ENCODE measurements around the gene ATP9B. TPM values are rescaled to one million over a fixed set of nuclear protein-coding genes. Genes with fewer than 3 reads are reported as not detected.

Gene ATP9B
- total RNA-seq, 1 donor from 2014 or later, result 15.8 TPM

GRCh38 chr18:79104137-79104536 is 34.9 kb downstream of the ATP9B start:
- Mint-ChIP-seq H3K36me3 (ENCODE audit: low read depth) (peaks cover 1% of the 10 kb centered on the region), H3K4me3 (ENCODE audit: unreplicated experiment) (no peak overlapping the region), H3K9me3 (ENCODE audit: low read depth) (no peaks in the 10 kb centered on the region), H3K4me1 (ENCODE audit: low read depth) (peaks cover 4% of the 10 kb centered on the region), H3K27ac (ENCODE audit: unreplicated experiment) (no peak overlapping the region), H3K27me3 (ENCODE audit: low read depth) (no peaks in the 10 kb centered on the region)
- TF ChIP-seq CTCF (IDR thresholded peaks at IDR 0.05), result no peak
- no peak for DNase-seq (ENCODE audit: low spot score)

GRCh38 chr18:79105455-79105854 is 36.3 kb downstream of the ATP9B start:
- TF ChIP-seq CTCF (IDR thresholded peaks at IDR 0.05), result no peak
- H3K27me3 Mint-ChIP-seq (ENCODE audit: low read depth), result no peaks in the 10 kb centered on the region
- no peak for DNase-seq (ENCODE audit: low spot score)
- H3K4me3 Mint-ChIP-seq (ENCODE audit: unreplicated experiment), result no peak overlapping the region
- no peaks in the 10 kb centered on the region for H3K36me3 Mint-ChIP-seq (ENCODE audit: low read depth)
- no peaks in the 10 kb centered on the region for H3K9me3 Mint-ChIP-seq (ENCODE audit: low read depth)
- H3K4me1 Mint-ChIP-seq (ENCODE audit: low read depth), result peaks cover 3% of the 10 kb centered on the region
- H3K27ac Mint-ChIP-seq (ENCODE audit: unreplicated experiment), result no peak overlapping the region

DNA sequence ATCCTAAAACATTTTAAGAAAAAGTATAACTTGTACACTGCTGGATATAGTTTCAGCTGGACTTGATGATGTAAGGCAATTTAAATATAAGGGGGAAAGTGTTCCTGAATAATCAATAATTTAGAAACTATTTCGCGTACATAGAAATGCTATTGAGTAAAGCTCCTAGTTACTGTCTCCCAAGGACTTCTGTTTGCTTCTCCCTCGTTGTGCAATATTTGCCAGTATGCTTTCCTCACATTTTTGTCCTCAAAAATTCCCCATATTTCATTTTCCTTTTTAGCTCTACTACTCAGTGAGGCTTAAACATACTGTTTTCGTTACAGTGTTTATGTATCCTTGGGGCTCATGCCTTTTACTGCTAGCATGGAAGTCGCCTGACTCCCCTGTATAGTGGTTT is 36.9 kb downstream of the ATP9B start:
- Mint-ChIP-seq H3K36me3 (ENCODE audit: low read depth) (no peaks in the 10 kb centered on the region), H3K27ac (ENCODE audit: unreplicated experiment) (no peak overlapping the region), H3K27me3 (ENCODE audit: low read depth) (no peaks in the 10 kb centered on the region), H3K4me3 (ENCODE audit: unreplicated experiment) (no peak overlapping the region), H3K9me3 (ENCODE audit: low read depth) (no peaks in the 10 kb centered on the region), H3K4me1 (ENCODE audit: low read depth) (peaks cover 3% of the 10 kb centered on the region)
- TF ChIP-seq CTCF (IDR thresholded peaks at IDR 0.05), result no peak
- no peak for DNase-seq (ENCODE audit: low spot score)

GRCh38 chr18:79107886-79108285 is 38.7 kb downstream of the ATP9B start:
- no peak overlapping the region for H3K27ac Mint-ChIP-seq (ENCODE audit: unreplicated experiment)
- no peaks in the 10 kb centered on the region for H3K9me3 Mint-ChIP-seq (ENCODE audit: low read depth)
- peaks cover 3% of the 10 kb centered on the region for H3K4me1 Mint-ChIP-seq (ENCODE audit: low read depth)
- no peaks in the 10 kb centered on the region for H3K36me3 Mint-ChIP-seq (ENCODE audit: low read depth)
- no peak for DNase-seq (ENCODE audit: low spot score)
- no peak overlapping the region for H3K4me3 Mint-ChIP-seq (ENCODE audit: unreplicated experiment)
- no peaks in the 10 kb centered on the region for H3K27me3 Mint-ChIP-seq (ENCODE audit: low read depth)
- TF ChIP-seq CTCF (IDR thresholded peaks at IDR 0.05), result no peak

DNA sequence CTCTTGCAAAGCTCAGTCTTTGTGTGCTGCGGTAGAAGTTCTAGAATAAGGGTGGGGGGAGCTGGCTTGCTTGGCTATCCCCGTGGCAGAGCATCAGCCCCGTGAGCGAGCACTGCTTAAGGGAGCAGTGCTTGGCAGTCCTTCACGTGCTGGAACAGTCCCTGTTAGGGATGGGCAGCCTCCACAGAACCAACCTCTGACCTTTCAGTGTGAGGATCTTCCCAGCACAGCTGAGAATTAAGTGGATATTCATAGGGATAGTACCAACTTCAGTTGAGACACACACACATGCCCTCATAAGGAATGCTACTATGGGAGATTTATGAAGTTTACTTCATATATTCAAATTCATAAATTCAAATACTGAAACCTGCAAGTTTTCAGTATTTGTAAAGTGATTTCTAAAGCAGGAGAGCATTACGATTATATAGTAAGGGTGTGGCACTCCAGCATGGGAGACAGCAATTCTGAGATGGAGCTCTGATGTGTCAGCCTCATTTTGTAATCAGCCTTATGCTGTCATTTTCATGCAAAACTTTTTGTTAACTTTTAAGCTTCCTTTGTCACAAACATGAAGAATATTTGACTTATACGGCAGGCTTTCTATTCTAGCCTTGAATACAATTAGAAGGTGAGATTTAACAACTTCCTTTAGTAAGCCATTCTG is 39.5 kb downstream of the ATP9B start:
- no peak for TF ChIP-seq CTCF (IDR thresholded peaks at IDR 0.05)
- H3K36me3 Mint-ChIP-seq (ENCODE audit: low read depth), result peaks cover 2% of the 10 kb centered on the region
- peaks cover 3% of the 10 kb centered on the region for H3K4me1 Mint-ChIP-seq (ENCODE audit: low read depth)
- no peaks in the 10 kb centered on the region for H3K9me3 Mint-ChIP-seq (ENCODE audit: low read depth)
- no peak overlapping the region for H3K4me3 Mint-ChIP-seq (ENCODE audit: unreplicated experiment)
- no peak overlapping the region for H3K27ac Mint-ChIP-seq (ENCODE audit: unreplicated experiment)
- no peak for DNase-seq (ENCODE audit: low spot score)
- H3K27me3 Mint-ChIP-seq (ENCODE audit: low read depth), result no peaks in the 10 kb centered on the region

Measured in chondrocyte (in vitro differentiated cells).